Occipital lobe (tissue), 2 donors: ENCODE results near the gene EVX2. TPM values are rescaled to one million over a fixed set of nuclear protein-coding genes. Genes with fewer than 3 reads are reported as not detected.

ENCODE experiments used
- DNase-seq: peaks from one replicate; lab custom pipeline; 2025; lab: John Stamatoyannopoulos, UW
- total RNA-seq: library from RNA; depleted of rRNA; stranded (reverse); fragments of >200 nt; gene quantifications from one replicate; pipeline ENCODE4 v1.2.3, GENCODE V29; 2014

Gene EVX2
- total RNA-seq, 1 donor from 2014 or later, result not detected

DNA sequence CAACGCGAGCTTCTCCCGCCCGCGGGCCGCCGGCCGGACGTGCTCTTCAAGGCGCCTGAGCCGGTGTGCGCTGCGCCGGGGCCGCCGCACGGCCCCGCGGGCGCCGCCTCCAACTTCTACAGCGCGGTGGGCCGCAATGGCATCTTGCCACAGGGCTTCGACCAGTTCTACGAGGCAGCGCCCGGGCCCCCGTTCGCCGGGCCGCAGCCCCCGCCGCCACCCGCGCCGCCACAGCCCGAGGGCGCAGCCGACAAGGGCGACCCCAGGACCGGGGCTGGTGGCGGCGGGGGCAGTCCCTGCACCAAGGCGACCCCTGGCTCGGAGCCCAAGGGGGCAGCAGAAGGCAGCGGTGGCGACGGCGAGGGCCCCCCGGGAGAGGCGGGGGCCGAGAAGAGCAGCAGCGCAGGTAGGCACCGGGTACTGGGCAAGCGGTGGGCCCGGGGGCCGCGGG lies 24.0 kb upstream of the EVX2 start:
- no peak for DNase-seq

DNA sequence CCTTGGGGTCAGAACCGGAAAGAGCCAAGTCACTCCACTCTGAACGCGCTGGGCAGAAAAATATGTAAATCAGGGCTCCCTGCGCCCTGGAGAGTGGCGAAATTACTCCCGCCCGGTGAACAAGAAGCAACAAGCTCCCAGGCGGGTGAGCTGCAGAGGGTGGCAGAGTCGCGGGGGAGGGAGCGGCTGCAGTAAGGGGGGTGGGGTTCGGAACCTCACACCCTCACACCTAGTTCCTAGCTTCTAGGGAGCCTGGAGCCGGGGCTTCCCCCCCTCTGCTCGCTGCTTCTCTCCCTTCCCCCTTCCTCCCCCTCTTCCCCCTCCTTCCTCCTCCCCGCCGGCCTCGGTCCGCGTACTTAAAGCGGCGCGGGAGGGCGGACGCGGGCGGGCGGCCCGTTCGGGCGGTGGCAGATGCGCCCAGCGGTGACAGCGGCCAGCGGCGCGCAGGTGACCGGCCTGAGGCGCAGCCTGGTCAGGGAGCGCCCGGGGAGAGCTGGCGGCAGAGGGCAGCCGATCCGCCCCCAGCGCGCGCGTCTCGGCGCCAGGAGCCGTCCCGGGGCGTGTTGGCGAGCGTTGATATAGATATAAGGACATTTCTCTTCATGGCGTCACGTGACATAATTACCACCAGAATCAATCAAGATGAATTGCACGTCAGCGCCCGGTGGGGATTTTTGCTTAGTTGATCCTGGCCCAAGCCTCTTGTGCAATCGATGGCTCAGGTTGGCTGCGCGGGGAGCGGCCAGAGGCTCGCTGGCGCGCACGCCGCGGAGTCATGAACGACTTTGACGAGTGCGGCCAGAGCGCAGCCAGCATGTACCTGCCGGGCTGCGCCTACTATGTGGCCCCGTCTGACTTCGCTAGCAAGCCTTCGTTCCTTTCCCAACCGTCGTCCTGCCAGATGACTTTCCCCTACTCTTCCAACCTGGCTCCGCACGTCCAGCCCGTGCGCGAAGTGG lies 23.1 kb upstream of the EVX2 start, which contains the start of gene HOXD11:
Gene HOXD11, plus strand, starts transcription at position 700 of the 959 bp plus-strand sequence. Its CDS starts 76 bp downstream, at position 776.
- no peak for DNase-seq

DNA sequence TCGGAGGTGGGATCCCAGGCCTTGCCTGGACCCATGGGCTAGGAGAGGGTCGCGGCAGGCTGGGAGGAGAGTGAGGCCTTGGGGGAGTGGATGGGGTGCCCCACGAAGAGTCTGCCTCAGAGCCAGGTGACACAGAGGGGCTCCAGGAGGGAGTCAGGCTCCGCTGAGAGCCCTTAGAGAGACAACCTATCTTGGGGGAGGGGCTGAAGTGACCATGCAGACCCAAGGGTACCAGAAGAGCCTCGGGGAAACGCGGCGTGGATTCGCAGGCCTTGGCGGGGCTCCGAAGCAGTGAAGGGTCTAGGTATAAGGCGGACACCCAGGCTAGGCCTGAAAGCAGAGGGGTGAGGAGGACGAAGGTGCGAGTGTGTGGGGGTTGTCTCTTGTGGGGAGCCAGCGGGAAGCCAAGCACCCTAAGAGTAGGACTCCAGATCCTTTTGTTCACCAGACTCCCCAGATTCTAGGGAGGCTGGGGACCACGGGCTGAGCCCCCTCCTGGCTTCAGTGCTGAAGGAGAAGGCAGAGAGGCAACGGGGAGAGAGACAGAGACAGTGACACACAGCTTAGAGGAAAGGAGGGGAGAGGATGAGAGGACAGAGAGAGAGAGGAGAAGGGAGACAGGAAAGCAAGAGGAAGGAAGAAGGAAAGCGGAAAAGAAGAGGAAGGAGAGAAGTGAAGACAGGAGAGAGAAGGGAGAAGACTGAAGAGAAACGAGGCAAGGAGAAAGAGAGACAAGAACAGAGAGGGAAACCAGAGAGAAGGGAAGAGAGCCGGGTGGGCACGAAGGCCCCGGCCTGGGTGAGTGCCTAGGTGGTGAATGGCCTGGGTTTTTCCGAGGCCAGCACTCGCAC lies 22.2 kb upstream of the EVX2 start:
- no peak for DNase-seq

DNA sequence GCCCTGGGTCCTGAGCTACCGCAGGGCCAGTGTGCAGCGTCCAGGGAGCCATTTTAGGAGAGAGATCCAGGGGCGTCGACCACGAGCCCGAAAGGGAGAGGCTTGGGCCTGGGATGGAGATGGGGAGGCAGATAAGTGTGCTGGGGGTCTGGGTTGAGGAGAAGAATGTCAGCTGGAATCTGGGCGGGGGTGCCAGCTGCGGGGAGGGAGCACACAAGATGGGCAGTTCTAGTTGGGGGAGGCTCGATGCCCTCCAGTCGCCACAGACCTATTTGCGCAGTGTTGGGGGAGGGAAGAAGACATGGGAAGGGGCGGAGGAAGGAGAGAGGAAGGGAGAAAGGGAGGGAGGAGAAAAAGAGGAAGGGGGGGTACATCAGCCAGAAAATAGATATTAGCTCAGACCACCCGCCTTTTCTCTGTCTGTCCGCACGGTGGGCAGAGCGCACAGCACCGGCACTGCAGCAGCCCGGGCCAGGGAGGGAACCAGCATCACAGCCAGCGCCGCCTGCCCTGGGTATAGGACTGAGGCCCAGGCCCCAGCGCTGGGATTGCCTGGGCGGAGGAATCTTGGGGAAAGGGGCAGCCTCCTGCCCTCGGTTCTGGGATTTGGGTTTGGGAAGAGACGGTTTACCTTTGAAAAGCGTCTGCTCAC lies 21.4 kb upstream of the EVX2 start:
- no peak for DNase-seq

DNA sequence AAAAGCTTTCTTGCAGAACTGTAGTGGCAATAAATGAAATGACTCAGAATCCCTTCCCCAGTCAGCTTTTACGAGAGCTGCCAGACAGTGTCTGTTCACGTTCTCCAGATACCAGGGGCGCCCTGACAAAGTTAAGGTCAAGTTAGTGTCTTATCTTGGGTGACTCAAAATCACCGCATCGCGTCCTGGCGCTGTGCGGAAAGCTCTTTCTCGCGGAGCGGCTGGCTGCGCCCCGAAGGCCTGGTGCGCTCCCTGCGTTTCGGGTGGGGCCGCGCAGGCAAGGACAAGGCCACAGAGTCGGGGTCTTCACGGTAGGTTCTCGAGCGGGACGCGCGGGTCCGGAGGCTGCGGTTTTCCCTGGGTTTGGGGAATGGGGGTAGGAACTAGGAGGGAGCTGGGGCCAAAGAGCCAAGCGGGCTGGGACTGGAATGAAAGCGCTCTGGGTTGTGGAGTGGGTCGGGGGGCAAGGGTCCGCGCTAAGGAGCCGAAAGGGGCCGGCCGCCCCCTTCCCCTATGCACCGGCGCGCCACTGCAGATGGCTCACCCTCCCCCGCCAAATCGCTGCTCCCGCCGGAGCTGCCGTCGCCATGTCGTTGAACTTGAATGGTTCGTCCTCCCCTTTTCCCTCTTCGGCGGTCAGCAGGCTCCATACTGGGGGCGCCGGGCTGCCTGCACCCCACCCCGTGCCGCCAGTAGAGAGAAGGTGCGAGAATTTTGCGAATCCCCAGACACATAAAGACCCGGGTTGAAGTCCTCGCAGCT lies 20.7 kb upstream of the EVX2 start:
- no peak for DNase-seq

DNA sequence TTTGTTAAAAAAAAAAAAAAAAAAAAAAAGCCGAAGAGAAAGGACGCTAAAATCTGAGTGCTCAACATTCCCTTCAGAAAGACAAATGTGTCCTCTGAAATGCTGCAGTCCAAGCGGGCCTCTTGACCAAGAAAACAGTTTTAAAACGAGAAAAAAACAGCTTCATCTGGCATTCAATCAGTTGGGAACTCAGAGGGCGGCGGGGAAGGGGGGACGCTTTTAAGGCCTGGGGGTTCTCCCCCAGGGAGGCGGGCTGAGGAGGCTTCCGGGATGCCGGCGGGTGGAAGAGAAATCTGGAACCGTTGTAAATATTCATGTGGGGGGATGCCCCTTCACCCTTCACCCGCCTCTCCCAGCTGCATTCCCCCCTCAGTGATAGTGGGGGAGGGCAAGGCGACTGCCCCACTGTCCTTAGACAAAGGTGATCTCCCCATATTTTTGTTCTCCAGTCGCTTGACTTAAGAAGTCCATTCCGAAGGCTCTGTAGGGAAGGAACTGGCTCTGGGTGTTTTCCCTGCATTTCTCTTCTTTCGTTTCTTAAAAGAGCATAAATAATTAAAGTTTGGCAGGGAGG lies 20.1 kb upstream of the EVX2 start:
- DNase-seq, result no peak

DNA sequence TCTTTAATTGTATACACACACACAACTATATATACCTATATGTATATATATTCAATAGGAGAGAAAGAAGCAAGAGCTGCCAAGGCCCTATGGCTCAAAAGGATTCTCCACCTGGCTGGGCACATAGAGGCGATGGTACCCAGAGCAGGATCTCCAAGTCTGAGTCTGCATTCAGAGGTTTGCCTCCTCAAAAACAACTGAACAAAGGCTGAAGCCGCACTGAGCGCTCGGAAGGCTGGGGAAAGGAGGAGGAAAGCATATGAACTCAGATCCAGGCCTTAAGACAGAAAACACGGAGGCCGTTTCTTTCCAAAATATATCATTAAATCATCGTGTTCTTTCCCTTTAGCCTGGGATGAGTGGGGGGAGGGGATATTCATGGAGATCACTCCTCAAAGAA lies 19.4 kb upstream of the EVX2 start:
- no peak for DNase-seq

DNA sequence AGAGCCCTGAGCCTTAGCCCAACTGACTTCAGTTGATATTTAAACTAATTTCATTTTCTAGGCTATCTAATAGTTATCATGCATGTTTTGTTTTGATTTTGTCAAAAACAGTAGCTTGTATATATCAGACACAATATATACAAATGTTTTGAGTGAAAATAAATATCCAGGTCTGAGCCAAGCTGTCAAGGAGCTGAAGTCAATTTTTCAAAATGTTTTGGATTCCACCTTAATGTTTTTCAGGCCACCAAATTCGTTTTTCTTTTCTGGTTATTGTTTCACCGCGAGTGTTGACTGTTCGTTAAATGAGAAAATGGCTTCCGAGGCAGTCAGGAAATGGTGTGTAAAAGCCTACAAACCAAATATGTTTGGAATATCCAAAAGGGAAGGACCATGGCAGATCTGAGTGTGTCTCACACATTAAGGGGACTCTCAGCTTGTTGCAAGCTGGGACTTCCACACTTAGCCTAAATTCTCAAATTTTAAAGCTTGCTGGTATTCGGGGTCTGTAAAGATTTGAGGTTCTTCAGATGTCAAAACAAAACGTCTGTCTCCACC lies 18.6 kb upstream of the EVX2 start:
- no peak for DNase-seq

DNA sequence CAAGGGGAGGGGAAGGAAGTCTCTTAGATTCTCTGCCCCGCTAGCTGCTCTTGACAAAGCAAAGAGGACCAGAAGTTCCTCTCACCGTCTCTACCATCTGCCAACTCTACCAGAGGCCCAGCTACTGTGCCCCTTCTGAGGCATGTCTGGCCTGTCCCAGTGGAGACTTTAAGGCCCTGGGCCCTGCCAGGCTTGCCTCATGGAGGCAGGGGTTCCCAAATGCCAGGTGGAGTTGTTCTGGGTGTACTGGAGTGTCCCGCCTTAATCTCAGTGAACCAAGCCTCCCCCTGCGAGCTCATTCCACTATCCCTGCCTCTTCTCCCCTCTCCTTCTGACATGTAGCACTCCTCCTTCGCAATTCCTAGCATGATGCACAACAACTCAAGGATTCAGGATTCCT lies 18.1 kb upstream of the EVX2 start:
- no peak for DNase-seq

DNA sequence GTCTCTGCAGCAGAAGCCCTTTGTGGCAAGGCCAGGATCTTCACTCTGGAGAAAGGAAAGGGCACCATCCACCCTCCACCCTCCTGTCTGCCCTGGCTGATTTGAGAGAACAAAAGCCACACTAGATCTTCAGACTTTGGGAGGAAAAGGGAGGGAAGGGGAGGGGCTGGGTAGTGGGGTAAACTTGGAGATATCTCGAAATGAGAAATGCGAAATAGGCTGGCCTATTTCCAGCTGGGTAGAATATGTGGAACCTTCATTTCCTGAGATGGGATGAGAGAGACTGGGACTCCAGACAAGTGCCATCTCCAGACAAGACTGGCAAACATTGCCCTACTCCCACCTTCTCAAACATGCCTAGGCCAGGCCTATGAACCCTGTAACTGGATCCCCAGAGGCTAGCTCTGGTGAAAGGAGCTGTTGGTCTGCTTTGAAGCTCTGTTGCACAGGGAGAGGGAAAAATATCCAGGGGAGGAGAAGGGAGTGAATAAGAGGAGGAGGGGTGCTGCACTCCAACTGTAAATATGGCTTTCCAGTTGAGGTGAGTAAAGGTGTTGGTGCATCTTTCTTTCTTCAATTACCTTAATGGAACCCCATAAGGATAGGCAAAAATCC lies 17.6 kb upstream of the EVX2 start:
- no peak for DNase-seq

DNA sequence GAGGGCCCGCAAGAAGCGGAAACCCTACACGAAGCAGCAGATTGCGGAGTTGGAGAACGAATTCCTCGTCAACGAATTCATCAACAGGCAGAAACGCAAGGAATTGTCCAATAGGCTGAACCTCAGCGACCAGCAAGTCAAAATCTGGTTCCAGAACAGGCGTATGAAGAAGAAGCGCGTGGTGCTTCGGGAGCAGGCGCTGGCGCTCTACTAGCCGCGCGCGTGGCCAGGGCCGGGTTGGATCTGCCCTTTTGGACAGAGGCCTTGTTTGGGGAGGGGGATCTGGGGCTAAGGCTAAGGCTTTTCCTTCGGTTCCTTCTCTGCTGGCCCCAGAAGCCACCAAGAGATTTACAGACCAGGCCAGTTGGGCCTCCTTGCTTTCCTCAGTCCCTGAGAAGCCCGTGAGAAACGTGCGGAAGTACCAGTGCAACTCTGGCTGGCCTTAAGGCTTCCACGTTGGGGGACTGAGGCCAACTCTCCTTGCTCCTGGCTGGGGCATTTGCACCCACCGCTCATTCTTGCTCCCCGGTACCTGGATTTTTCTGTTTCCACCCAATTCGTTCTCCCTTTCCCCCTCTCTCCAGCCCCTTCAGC lies 16.9 kb upstream of the EVX2 start:
- no peak for DNase-seq

DNA sequence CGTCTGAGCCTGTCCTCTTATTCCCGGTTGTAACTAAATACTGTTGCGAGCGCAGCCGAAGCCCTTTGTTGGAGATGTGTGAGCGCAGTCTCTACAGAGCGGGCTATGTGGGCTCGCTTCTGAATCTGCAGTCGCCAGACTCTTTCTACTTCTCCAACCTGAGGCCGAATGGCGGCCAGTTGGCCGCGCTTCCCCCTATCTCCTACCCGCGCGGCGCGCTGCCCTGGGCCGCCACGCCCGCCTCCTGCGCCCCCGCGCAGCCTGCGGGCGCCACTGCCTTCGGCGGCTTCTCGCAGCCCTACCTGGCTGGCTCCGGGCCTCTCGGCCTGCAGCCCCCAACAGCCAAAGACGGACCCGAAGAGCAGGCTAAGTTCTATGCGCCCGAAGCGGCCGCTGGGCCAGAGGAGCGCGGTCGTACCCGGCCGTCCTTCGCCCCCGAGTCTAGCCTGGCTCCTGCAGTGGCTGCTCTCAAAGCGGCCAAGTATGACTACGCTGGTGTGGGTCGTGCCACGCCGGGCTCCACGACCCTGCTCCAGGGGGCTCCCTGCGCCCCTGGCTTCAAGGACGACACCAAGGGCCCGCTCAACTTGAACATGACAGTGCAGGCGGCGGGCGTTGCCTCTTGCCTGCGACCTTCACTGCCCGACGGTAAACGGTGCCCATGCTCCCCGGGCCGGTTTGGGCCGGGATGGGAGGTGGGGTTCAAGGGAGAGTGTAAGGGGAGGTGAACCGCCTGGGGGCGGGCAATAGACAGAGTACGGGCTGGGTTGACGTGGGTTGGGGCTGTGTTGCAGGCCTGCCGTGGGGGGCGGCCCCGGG lies 16.2 kb upstream of the EVX2 start, which contains the start of gene HOXD12:
Gene HOXD12, plus strand, starts transcription at position 68 of the 819 bp plus-strand sequence. Its CDS starts 7 bp downstream, at position 75.
- DNase-seq, result no peak

DNA sequence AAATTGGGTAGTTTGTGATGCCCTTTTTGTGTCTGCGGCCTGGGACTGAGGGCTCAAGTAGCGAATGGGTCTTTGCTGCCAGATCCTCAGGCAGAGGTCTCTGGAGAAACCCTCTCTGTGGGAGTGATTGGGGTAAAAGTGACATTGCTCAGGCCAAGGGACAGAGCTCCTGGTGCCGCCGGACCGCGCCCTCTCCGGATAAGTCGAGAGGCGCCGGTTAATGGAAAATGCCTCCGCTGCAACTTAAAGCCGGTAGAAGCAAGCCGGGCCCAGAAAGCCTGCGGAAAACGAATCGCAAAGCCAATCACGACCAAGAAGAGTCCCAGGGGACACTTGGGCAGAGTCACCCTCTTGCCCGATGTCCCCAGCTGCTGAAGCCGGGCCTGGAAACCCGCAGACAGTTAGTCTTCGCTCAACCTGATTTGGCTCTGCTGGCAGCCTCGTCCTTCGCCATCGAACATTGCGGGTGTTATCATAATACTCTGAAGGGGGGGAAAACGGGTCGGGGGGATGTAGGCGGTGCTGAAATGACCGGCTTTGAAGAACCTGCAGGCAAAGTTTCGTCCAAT lies 15.5 kb upstream of the EVX2 start:
- no peak for DNase-seq

DNA sequence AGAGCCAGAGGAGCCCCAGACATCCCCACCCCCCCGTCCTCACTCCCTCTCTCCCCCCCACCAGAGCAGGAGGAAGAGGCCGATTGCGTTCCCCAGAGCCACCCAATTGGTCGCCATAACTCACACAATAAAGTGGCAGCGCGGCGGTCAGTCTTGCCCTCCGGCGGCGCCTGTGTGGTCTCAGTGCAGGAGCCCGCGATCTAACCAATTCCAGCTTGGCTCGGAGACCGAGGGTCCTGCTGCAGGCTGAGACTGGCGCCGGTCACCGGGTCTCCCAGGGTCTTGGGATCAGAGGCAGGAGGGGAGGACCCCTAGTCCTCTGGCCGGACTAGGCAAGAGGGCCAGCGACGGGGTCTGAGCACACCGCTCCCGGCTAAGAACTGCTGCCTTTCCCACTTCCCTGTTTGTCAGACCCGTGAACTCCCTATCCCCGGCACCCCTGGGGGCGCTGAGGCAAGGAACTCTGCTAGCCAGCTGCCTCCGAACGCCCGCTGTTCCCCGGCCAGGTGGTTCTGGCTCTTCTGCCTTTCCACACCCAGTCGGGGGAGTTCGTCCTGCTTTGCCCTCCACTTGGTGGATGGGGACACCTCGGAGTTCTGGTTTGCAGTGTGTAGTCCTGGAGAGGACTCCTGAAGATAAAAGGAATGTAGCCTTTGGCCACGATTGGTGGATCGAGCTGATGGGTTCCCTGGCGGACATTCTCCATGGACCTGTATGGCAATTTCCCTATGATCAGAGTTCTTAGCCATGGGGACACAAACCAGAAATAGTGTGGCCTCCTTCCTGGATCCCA lies 14.8 kb upstream of the EVX2 start:
- DNase-seq, result no peak

DNA sequence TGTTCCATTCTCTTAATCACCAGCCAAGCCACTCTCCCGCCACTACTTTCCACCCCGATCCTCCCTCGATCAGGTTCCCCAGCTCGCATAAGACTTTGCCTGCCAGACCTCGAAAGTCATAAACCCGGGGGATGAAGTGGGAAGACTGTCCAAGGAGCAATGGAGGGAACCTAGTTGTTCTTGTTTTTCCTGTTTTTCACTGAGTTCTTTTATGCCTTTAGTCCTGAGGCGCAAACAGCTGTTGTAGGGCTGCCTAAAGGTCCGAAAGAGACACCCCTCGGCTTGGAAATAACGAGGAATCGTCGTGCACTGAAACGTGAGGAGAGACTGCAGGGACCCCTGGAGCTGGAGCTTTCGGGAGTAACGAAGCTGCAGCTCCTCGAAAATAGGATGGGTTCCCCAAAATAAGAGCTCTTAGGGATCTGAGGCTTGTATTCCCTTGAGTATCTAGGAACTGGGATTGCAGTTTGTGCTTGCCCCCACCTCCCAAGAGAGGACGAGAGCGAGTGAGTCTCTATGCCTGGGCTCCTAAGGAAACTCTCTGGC lies 14.1 kb upstream of the EVX2 start:
- DNase-seq, result no peak

DNA sequence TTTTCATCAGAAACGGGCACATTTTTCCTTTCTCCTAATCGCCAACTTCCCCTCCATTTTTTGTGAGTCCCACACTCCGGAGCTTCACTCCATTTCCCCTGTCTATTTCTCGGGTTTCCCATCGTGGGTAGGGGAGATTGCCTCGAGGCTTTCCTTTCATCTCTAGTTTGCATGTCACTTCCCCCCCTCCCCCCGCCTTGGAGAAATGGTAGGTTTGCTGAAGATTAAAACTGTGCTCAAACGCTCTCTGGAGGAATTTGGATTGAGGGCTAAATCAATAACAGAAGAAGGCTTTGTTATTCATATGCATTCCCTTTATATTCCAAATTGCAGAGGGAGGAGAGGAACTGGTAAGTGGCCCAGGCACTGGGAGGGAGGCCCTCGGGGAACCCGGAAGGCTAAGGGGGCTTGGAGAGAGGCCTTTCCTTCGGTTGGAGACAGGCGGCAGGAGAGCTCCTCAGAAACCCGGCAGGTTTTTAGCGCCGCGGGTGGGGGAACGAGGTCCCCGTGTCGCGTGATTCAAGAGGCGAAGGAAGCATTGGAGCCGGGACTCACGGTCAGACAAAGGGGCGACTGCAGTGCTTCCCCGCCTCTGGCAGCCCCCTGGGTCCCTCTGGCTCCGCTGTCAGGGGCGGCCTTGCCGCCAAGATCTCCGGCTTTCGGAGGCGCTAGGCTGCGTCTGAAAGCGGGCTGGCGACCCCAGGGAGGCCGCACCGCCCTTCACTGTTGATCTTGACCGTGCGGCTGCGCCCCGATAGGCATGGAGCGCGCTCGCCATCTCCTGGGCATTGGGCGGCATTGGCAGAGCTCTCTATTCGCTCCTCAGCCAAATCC lies 13.4 kb upstream of the EVX2 start:
- DNase-seq, result peak; percentile 6
